CD4-positive, alpha-beta T cell treated with Interleukin-10 for 1 hour (primary cell): Measurements from ENCODE around the gene STUM.
"Not testable (repeated sequence)": the region's sequence is repeated elsewhere in the genome, so short reads cannot be mapped to it uniquely, and the experiment has no call there.

ENCODE experiments used
- DNase-seq: peaks from one replicate; pipeline ENCODE4 v3.0.0-alpha.2; 2020

STUM gene

GRCh38 chr1:226628612-226629155 is 80.1 kb downstream of the STUM start:
- DNase-seq, result no peak

- no peak for DNase-seq
Observed at GRCh38 chr1:226629210-226629895, 80.8 kb downstream of the STUM start.

DNA sequence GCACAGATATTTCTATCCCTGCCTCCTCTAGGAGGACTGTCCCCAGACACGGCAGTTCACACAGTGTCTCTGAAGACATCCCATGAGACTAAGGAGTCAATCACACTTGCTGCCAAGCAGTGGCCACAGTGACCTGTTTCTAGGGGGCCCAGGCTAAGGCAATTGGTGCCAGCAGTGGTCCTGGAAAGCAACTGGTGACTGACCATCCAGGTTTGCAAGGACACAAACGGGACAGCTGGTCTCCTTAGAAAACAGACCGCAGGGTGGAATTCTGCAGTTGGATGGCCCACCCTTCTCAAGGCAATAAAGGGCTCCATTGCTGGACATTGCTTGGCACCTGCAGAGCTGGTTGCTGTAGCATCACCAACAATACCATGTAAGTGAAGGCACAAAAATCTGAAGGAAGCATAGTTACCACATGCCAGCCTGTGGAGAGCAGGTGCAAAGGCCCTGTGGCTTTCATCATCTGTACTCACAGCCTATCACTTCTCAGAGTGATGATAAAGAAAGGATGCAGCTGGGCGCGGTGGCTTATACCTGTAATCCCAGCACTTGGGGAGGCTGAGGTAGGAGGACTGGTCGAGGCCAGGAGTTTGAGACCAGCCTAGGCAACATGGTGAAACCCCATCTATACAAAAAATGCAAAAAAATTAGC is 81.5 kb downstream of the STUM start:
- no peak for DNase-seq

GRCh38 chr1:226630592-226630991 is 82.0 kb downstream of the STUM start:
- DNase-seq, result no peak

DNA sequence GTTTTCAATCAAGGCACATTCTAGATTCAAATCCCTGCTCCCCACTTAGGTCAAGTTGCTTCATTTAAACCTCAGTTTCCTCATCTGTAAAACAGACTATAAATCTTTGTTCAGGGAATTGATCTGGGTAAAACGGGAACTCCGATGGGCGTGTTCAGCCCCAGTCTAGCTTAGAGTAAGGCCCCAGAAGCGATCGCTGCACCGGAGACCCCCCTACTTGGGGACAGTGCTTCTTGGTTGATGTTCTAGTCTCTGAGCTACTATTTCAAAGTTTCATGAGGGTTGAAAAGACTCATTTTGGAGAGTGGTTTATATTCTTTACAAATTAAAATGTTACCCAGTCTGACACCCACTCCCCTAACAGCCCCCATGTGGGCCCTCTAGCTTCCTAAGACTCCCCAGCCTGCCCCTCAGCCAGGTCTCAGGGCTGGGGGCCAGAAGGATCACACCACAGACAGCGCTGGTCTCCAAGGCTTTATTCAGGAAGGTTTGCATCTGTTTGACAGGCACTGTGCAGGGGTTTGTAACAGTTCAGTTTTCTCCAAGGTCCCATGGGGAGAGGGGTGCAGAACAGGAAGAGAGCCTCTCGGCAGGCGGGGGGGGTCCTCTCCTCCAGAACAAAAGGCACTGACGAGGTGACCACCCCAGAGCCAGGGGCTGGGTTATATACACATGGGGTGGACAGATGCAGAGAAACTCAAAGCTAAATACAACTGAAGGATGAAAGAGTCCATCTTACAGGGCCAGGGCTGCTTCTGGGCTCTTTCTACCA is 82.9 kb downstream of the STUM start:
- no peak for DNase-seq

GRCh38 chr1:226632169-226632879 is 83.8 kb downstream of the STUM start:
- no peak for DNase-seq

DNA sequence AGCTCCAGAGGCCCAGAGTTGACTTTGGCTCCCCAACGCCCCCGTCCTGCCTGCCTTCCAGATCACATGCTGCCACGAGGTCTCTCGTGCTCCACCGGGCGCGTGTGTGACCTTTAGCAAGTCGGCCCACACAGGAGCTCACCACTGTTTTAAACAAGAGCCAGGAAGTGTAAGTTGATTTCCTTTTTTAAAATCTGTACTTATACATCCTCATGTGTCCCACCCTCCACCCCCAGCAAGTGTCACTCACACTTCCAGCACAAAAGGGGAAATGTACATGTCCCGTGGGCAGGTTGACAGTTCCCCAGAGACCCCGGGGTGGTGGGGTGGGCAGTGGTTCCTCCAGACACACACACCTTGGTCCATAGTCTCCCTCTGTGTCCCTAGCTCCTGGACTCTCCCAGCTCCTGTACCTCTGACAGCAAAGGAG is 84.4 kb downstream of the STUM start:
- DNase-seq, result no peak

DNA sequence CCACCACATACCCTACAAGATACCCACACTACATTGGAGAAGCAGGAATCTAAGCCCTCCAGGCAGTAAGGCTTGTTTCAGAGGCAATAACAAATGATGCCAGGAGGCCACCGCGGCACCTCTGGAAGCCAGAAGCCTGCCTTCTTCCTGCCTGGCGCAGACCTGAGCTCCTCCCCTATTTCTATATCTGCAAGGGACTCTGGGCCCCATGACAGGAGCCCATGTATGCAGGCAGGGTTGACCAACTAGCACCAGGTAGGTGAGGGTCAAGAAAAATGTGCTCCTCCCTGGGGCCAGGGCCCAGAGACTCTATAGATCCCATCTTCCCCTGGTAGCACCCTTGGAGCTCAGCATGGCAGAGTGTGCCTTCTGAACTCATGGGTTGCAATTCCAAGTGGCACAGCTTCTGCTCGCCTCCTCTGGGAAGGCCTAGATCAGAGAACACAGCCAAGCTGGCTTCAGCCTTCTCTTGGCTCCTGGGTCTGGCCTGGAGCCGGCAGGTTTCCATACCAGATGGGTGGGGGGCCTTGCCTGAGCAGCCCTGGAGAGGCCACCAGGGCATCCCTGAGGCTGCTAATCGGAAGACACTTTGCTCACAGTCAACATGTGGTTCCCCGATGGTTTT is 85.1 kb downstream of the STUM start:
- no peak for DNase-seq

DNA sequence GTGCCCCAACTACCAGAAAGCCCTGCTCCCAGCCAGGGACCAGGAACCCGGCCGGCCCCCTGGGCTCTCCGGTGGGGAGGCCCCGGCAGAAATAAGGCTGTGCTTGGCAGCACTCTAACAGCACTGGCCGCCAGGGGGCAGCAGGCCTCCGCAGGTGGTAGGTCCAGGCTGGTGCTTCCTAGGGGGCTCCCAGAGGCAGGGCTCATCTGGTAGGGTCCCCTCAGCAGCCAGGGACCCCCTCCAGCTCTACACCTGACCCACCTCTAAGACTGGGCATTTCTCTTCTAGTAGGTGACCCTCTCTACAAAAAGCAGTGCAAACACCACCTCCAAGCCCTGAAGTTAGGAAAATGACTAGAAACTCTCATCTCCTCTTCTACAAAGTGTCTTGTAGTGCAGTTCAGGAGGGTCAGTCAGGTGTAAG is 85.6 kb downstream of the STUM start:
- peak; percentile 81 for DNase-seq

- no peak for DNase-seq
Observed at GRCh38 chr1:226634611-226635246, 86.2 kb downstream of the STUM start.

GRCh38 chr1:226635456-226635941 is 86.9 kb downstream of the STUM start:
- peak; percentile 48 for DNase-seq

GRCh38 chr1:226636847-226637096 is 88.2 kb downstream of the STUM start:
- no peak for DNase-seq

GRCh38 chr1:226637147-226637935 is 88.8 kb downstream of the STUM start:
- no peak for DNase-seq

GRCh38 chr1:226638001-226638601 is 89.5 kb downstream of the STUM start:
- DNase-seq, result no peak

GRCh38 chr1:226638608-226639007 is 90.0 kb downstream of the STUM start:
- DNase-seq, result no peak

- not testable (repeated sequence) for DNase-seq
Observed at GRCh38 chr1:226639206-226639605, 90.6 kb downstream of the STUM start.

DNA sequence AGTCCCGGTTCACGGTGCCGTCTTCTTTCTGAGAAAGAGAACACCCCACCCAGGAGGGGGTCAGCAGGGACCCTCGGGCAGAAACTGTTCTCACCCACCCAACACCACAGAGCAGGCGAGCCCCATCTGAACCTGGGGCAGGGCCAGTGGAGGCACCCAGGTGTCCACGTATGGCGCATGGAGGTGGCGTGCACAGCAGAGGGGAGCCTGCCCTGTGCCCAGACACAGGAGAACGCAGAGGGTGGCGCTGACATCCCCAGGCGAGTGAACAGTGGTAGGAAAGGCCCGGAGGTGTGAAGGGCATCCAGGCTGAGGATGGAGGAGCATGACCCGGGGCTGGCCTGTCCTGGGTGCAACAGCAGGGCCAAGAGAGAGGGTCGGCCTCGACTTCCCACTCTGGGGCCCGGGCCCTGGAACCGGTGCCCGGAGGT is 91.1 kb downstream of the STUM start:
- no peak for DNase-seq

DNA sequence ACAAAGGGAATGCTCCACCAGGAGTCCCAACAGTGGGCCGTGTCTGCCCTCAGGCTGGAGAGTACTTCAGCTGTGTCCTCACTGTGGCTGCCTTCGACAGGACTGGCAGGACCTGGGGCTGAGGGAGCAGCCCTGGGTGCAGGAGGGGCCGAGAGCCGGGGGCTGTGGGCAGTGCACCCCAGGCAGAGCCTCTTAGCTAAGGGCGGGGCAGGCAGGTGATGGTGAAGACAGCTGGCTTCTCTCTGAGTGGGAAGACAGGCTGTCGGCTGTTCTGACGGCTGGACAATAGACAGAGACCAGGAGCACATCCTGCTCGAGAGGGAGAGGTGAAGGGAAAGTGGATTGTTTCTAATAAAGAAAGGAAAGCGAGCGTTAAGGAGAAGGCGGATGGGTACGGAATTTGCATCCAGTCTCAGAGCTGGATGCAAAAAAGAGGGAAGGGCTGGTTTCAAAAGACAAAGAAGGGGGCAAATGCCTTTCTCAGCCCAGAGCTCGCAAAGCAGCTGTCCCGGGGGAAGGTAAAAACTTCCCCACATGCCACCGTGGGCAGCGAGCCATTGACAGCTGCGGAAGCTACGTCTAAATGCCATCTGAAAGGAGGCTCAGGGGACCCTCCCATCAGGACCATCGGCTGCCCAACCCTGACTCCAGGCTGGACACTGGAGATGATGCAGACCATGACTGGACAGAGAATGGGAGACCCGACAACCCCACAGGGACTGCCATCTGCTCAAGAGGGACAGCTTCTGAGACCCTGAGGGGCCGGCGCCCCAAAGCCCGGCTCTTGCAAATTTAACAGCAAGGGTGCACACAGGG is 92.0 kb downstream of the STUM start:
- no peak for DNase-seq

DNA sequence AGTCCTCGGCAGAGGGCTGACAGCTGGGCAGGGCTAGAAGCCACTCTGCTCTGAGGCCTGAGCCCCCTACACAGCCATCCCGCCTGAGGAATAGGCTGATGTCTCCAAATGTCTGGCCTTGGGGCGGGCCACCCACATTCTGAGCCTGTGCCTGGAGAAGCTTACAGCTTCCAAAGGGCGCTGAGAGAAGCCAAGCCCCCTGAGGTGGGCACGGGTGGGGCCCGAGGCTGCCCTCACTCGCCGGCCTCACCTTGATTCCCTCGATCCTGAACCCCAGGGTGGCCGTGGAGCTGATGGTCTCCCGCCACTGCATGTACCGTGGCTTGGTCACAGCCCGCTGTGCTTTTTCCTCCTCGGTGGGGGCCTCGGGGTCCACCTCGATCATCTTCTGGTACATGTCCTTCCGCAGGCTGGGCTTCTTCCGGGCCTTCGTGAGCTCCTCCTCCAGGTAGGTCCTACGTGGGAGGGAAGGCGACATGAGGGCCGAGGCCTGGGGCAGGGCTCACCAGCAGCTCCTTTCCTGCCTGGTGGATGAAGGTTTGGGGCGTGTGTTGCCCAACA is 93.2 kb downstream of the STUM start:
- DNase-seq, result no peak

DNA sequence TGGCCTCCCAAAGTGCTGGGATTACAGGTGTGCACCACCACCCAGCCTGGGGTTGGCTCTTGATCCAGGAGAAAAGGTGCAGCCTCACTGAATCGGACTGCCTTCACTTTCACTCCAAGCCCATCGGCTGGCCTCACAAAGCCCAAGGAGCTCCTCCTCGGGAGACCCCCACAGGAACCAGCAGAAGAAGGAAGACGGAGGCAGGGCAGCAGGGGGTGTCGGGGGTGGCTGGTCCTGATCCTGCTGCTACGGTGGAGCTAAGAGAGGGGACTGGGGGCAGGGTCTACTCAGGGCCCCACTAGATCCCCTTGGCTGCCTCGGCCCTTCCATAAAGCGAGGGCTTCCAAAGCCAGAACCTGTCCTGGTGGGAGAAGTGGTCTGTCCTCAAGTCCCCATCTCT is 93.9 kb downstream of the STUM start:
- DNase-seq, result no peak
